H1 (cell line): Measurements from ENCODE around the gene DNAJA3. TPM values are rescaled to one million over a fixed set of nuclear protein-coding genes. Genes with fewer than 3 reads are reported as not detected.

Experiments used
- ASH2L ChIP-seq: fragments of 200-600, 300-600 bp; sonication (generic); IDR thresholded peaks from one replicate; pipeline ENCODE4 v1.7.1; 2017; ENCODE audit warnings: low read length
- BACH1 ChIP-seq: IDR thresholded peaks from 2 replicates; pipeline ENCODE4 v1.6.1; 2012; ENCODE audit warnings: low read length, improper control_type of control experiment
- BRCA1 ChIP-seq: IDR thresholded peaks from 2 replicates; pipeline ENCODE4 v1.6.1; 2012; ENCODE audit warnings: low read depth, low read length, improper control_type of control experiment
- CBX5 ChIP-seq: fragments of 300-800, 300-1000 bp; sonication (generic); IDR thresholded peaks from 2 replicates; pipeline ENCODE4 v1.7.1; 2016; ENCODE audit warnings: antibody characterized with exemption, low read length, low read depth
- CBX8 ChIP-seq: fragments of 300-800, 300-1000 bp; sonication (generic); IDR thresholded peaks from 2 replicates; pipeline ENCODE4 v1.7.1; 2016; ENCODE audit warnings: low read depth, low read length, borderline replicate concordance
- CREB1 ChIP-seq: IDR thresholded peaks from 2 replicates; pipeline ENCODE4 v1.6.1; 2012; ENCODE audit warnings: inconsistent platforms
- EGR1 ChIP-seq: IDR thresholded peaks from 2 replicates; pipeline ENCODE4 v1.6.1; 2011; ENCODE audit warnings: low read depth, low read length, borderline replicate concordance
- EP300 ChIP-seq, 2 experiments: IDR thresholded peaks; 1 replicate in 1 of 2; 2 replicates in 1 of 2; pipeline ENCODE4 v1.6.1; 2011 to 2012; ENCODE audit warnings: low read depth in 2 of 2, low read length in 2 of 2, mild to moderate bottlenecking in 2 of 2, borderline replicate concordance in 1 of 2, inconsistent platforms in 1 of 2, moderate library complexity in 1 of 2
- FOSL1 ChIP-seq: IDR thresholded peaks from 2 replicates; pipeline ENCODE4 v1.6.1; 2011; ENCODE audit warnings: mild to moderate bottlenecking, low read depth, low read length, moderate library complexity; ENCODE audit not compliant: insufficient read depth
- GTF2F1 ChIP-seq: IDR thresholded peaks from 2 replicates; pipeline ENCODE4 v1.6.1; 2012; ENCODE audit warnings: low read depth, low read length, improper control_type of control experiment, borderline replicate concordance
- HDAC2 ChIP-seq, 2 experiments: fragments of 300-600 bp in 1 of 2; sonication (generic) in 1 of 2; IDR thresholded peaks; 2 replicates each; pipeline ENCODE4 v1.6.1; 2011 to 2012; ENCODE audit warnings: low read depth in 2 of 2, low read length in 2 of 2, mild to moderate bottlenecking in 2 of 2, moderate library complexity in 2 of 2, borderline replicate concordance in 1 of 2, inconsistent platforms in 1 of 2
- JUN ChIP-seq: IDR thresholded peaks from 2 replicates; pipeline ENCODE4 v1.6.1; 2011; ENCODE audit warnings: low read depth, mild to moderate bottlenecking, improper control_type of control experiment, low read length
- KDM4A ChIP-seq: IDR thresholded peaks from one replicate; pipeline ENCODE4 v1.7.1; 2012; ENCODE audit warnings: low read depth, mild to moderate bottlenecking, moderate library complexity, low read length, inconsistent platforms; ENCODE audit not compliant: severe bottlenecking
- MAX ChIP-seq: IDR thresholded peaks from 2 replicates; pipeline ENCODE4 v1.6.1; 2012; ENCODE audit warnings: inconsistent platforms
- POLR2A ChIP-seq, 2 experiments: IDR thresholded peaks; 1 replicate in 1 of 2; 2 replicates in 1 of 2; pipeline ENCODE4 v1.6.1; 2011; ENCODE audit warnings: low read depth in 2 of 2, low read length in 2 of 2, mild to moderate bottlenecking in 2 of 2; ENCODE audit errors: control extremely low read depth in 1 of 2
- POLR2AphosphoS5 ChIP-seq: IDR thresholded peaks from 2 replicates; pipeline ENCODE4 v1.6.1; 2011; ENCODE audit warnings: low read depth, low read length
- RAD21 ChIP-seq, 2 experiments: IDR thresholded peaks in 1 of 2; conservative IDR thresholded peaks in 1 of 2; 2 replicates each; pipeline ENCODE4 v1.6.1; 2011; ENCODE audit warnings: low read depth in 2 of 2, low read length in 2 of 2, improper control_type of control experiment in 1 of 2, inconsistent platforms in 1 of 2, mild to moderate bottlenecking in 1 of 2, moderate library complexity in 1 of 2
- SP1 ChIP-seq: IDR thresholded peaks from 2 replicates; pipeline ENCODE4 v1.6.1; 2011; ENCODE audit warnings: low read depth, low read length
- TBP ChIP-seq: IDR thresholded peaks from 2 replicates; pipeline ENCODE4 v1.6.1; 2011; ENCODE audit warnings: low read depth, low read length, improper control_type of control experiment
- TEAD4 ChIP-seq: IDR thresholded peaks from 2 replicates; pipeline ENCODE4 v1.6.1; 2012; ENCODE audit warnings: low read depth, low read length, inconsistent platforms, mixed read lengths
- USF2 ChIP-seq: IDR thresholded peaks from 2 replicates; pipeline ENCODE4 v1.6.1; 2011; ENCODE audit warnings: low read length, improper control_type of control experiment
- YY1 ChIP-seq: IDR thresholded peaks from 2 replicates; pipeline ENCODE4 v1.6.1; 2011; ENCODE audit warnings: low read depth, mild to moderate bottlenecking, low read length
- ZNF274 ChIP-seq: IDR thresholded peaks from 2 replicates; pipeline ENCODE4 v1.7.0; 2012; ENCODE audit warnings: low read length, borderline replicate concordance; ENCODE audit errors: extremely low read depth
- polyA plus RNA-seq, 7 experiments: library from polyadenylated mRNA; depleted of rRNA in 3 of 7; stranded (reverse) in 5 of 7; unstranded in 2 of 7; fragments of >200 nt in 5 of 7; fragments of 200-250 nt in 2 of 7; gene quantifications; 1 replicate in 5 of 7; 2 replicates in 1 of 7; 4 replicates in 1 of 7; pipeline versions ENCODE4 v1.2.1 to v1.2.3, GENCODE V29; 2011 to 2013; ENCODE audit warnings: missing spikeins in 2 of 7, mixed read lengths in 2 of 7
- total RNA-seq: library from RNA; stranded (reverse); fragmentation: NEBNext Ultra II Directional; extraction: Animal tissue kit (Norgen Biotek cat#: 25700); gene quantifications from 2 replicates; pipeline ENCODE4 v1.2.1, GENCODE V29; 2021

Gene DNAJA3
- total and polyA plus RNA-seq, 2 of the 8 experiments (the other 6 are each of a cell fraction or from before 2014, with no cell fraction given): 37.3 to 59.1 TPM

- TF ChIP-seq KDM4A: peak; percentile 78
- TF ChIP-seq GTF2F1: no peak
- no peak for TF ChIP-seq ZNF274
- TF ChIP-seq YY1: no peak
- TF ChIP-seq ASH2L: peak; percentile 85
- TF ChIP-seq RAD21 (IDR thresholded peaks at IDR 0.05 in 1 of 2, conservative IDR thresholded peaks at IDR 0.05 in 1 of 2; ENCODE audit: low read depth in 2 of 2, low read length in 2 of 2): no peak
- no peak for TF ChIP-seq EGR1
- TF ChIP-seq POLR2AphosphoS5: no peak
- TF ChIP-seq JUN: no peak
- TF ChIP-seq BRCA1: no peak
- TF ChIP-seq POLR2A (IDR thresholded peaks at IDR 0.05; ENCODE audit: control extremely low read depth in 1 of 2, low read depth in 2 of 2, low read length in 2 of 2): peak in 1 of 2 experiments; percentile 24; a peak in 1 of 3 replicates
- no peak for TF ChIP-seq TBP
- peak; percentile 25; the same call in 1 of the 2 replicates for TF ChIP-seq TEAD4
- no peak for TF ChIP-seq CBX8
- no peak for TF ChIP-seq CBX5
- no peak for TF ChIP-seq CREB1
- peak in 1 of 2 experiments; percentile 78; a peak in 1 of 4 replicates for TF ChIP-seq HDAC2 (IDR thresholded peaks at IDR 0.05; ENCODE audit: borderline replicate concordance in 1 of 2, low read depth in 2 of 2, low read length in 2 of 2)
- TF ChIP-seq EP300 (IDR thresholded peaks at IDR 0.05; ENCODE audit: borderline replicate concordance in 1 of 2, low read depth in 2 of 2, low read length in 2 of 2): no peak
- TF ChIP-seq MAX: peak; percentile 64
- TF ChIP-seq USF2: peak; percentile 87
- peak; percentile 23; the same call in 1 of the 2 replicates for TF ChIP-seq SP1
- peak; percentile 85 for TF ChIP-seq BACH1
- TF ChIP-seq FOSL1: no peak
Measured at GRCh38 chr16:4416200-4417032, 9.3 kb upstream of the DNAJA3 start, which contains the start of gene CORO7 (continued).
